Peyer's patch (tissue), 4 donors: ENCODE results near the gene SLC30A2. TPM values are rescaled to one million over a fixed set of nuclear protein-coding genes. Genes with fewer than 3 reads are reported as not detected.

Experiments
- DNase-seq, 3 donors: peaks; one replicate each; pipeline ENCODE4 v3.0.0-alpha.2; 2017 to 2019
- H3K27ac ChIP-seq, 4 donors: fragments of 200-600 bp; sonication (generic); one replicate each; pipeline ENCODE4 v1.5.1; 2016 to 2019
- H3K27me3 ChIP-seq, 2 donors: fragments of 200-600 bp; sonication (generic); one replicate each; pipeline ENCODE4 v1.5.1; 2019
- H3K36me3 ChIP-seq, 3 donors: fragments of 200-600 bp; sonication (generic); one replicate each; pipeline ENCODE4 v1.5.1; 2016 to 2019
- H3K4me1 ChIP-seq, 4 donors: fragments of 200-600 bp; sonication (generic); one replicate each; pipeline ENCODE4 v1.5.1; 2016 to 2019
- H3K4me3 ChIP-seq, 4 donors: fragments of 200-600 bp; sonication (generic); 1 replicate in 3 of 4; 2 replicates in 1 of 4; pipeline ENCODE4 v1.5.1; 2016 to 2019; ENCODE audit warnings: mild to moderate bottlenecking in 1 of 4
- H3K9me3 ChIP-seq, 4 donors: fragments of 200-600 bp; sonication (generic); one replicate each; pipeline ENCODE4 v1.5.1; 2016 to 2019; ENCODE audit warnings: mild to moderate bottlenecking in 1 of 4
- POLR2A ChIP-seq, 2 donors: fragments of 450-650 bp; IDR thresholded peaks; one replicate each; pipeline ENCODE4 v1.5.1; 2017; ENCODE audit warnings: antibody characterized with exemption in 2 of 2, mild to moderate bottlenecking in 2 of 2, moderate library complexity in 2 of 2
- total RNA-seq, 4 donors: library from RNA; depleted of rRNA; stranded (reverse); fragments of >200 nt; gene quantifications; one replicate each; pipeline ENCODE4 v1.1.0, GENCODE V29; 2016
- TF ChIP-seq, protein P1 (sequence below), 6 experiments: fragments of 450-650 bp in 4 of 6; fragments of 200-600 bp in 2 of 6; sonication (generic) in 1 of 6; IDR thresholded peaks; one replicate each; pipeline ENCODE4 v1.5.1; 2017 to 2019; ENCODE audit warnings: antibody characterized with exemption in 6 of 6, mild to moderate bottlenecking in 3 of 6, moderate library complexity in 1 of 6

SLC30A2 gene
- total RNA-seq, 4 donors from 2014 or later = 0.18 to 13.2 (median 1.7) TPM; not detected in 1

DNA sequence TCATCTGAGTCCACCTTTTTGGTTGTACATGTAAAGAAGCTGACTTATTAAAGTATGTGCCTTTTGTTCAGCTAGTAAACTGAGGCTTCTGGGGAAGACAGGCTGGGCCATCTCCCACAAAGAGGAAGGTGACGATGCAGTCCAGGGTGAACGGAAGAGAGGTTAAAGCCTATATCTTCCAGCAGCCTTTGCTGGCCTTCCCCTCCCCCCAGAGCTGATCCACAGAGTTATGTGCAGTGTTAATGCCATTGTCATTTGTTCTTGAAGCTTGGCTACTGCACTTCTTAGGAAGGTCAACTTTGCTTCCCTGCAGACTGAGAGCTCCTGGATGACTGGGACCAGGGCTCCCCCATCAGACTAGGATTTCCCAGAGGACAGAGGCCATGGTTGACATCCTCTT lies 2.2 kb downstream of the SLC30A2 start:
- no peak for DNase-seq
- peaks cover 0 to 16% (median 6%) of the 10 kb centered on the region in 4 donors for H3K4me1 ChIP-seq
- no peak overlapping the region for H3K4me3 ChIP-seq
- no peaks in the 10 kb centered on the region for H3K36me3 ChIP-seq
- no peak overlapping the region for H3K27ac ChIP-seq
- peaks cover 0 to 16% of the 10 kb centered on the region in 2 donors for H3K27me3 ChIP-seq
- no peaks in the 10 kb centered on the region for H3K9me3 ChIP-seq
- TF ChIP-seq, protein P1, sequence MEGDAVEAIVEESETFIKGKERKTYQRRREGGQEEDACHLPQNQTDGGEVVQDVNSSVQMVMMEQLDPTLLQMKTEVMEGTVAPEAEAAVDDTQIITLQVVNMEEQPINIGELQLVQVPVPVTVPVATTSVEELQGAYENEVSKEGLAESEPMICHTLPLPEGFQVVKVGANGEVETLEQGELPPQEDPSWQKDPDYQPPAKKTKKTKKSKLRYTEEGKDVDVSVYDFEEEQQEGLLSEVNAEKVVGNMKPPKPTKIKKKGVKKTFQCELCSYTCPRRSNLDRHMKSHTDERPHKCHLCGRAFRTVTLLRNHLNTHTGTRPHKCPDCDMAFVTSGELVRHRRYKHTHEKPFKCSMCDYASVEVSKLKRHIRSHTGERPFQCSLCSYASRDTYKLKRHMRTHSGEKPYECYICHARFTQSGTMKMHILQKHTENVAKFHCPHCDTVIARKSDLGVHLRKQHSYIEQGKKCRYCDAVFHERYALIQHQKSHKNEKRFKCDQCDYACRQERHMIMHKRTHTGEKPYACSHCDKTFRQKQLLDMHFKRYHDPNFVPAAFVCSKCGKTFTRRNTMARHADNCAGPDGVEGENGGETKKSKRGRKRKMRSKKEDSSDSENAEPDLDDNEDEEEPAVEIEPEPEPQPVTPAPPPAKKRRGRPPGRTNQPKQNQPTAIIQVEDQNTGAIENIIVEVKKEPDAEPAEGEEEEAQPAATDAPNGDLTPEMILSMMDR (IDR thresholded peaks at IDR 0.05) = no peak
- TF ChIP-seq POLR2A (IDR thresholded peaks at IDR 0.05) = no peak

DNA sequence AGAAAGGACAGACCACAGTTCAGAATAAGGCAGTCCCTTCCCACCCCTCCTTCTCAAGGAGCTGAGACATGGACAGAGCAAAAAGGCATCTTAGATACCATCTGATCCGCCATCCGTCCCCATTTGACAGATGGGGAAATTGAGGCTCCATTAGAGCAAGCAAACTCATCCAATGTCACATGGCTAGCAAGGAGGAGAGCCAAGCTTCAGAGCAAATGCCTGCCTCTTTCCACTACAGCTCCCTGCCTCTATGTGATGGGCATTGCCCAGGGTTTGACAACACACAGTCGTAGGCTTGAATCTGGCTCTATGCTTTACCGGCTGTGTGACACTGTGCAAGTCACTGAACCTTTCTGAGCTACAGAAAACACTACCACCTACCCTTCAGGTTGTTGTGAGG lies 3.9 kb downstream of the SLC30A2 start:
- no peak overlapping the region for H3K4me3 ChIP-seq
- no peaks in the 10 kb centered on the region for H3K36me3 ChIP-seq
- peaks cover 0 to 16% of the 10 kb centered on the region in 2 donors for H3K27me3 ChIP-seq
- peaks cover 0 to 16% (median 6%) of the 10 kb centered on the region in 4 donors for H3K4me1 ChIP-seq
- TF ChIP-seq, protein P1 (IDR thresholded peaks at IDR 0.05) = no peak
- no peak for TF ChIP-seq POLR2A (IDR thresholded peaks at IDR 0.05)
- DNase-seq = no peak
- no peak overlapping the region for H3K27ac ChIP-seq
- H3K9me3 ChIP-seq = no peaks in the 10 kb centered on the region

DNA sequence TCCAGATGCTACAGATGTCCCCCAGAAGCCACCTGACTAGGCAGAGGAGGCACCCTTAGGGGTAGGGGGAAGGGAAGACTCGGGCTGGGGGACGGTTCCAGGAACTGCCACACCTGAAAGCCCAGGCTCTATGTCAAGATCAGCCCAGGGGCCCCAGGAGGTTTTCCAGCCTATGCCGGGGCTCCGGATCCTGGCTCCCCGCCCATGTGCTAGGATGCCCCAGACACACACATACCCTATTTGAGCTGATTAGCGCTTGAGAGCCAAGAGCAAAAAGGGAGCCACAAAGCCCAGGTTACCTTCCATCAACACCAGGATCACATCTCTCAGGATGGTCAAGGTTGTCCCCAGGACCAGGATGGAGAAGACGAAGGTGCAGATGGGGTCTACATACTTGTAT lies 4.5 kb downstream of the SLC30A2 start:
- Histone ChIP-seq H3K27me3 (peaks cover 0 to 14% of the 10 kb centered on the region in 2 donors), H3K4me3 (no peak overlapping the region), H3K9me3 (no peaks in the 10 kb centered on the region), H3K27ac (no peak overlapping the region), H3K36me3 (no peaks in the 10 kb centered on the region), H3K4me1 (peaks cover 0 to 15% (median 6%) of the 10 kb centered on the region in 4 donors)
- no peak for DNase-seq
- TF ChIP-seq POLR2A (IDR thresholded peaks at IDR 0.05) = no peak
- TF ChIP-seq, protein P1 (IDR thresholded peaks at IDR 0.05) = no peak

DNA sequence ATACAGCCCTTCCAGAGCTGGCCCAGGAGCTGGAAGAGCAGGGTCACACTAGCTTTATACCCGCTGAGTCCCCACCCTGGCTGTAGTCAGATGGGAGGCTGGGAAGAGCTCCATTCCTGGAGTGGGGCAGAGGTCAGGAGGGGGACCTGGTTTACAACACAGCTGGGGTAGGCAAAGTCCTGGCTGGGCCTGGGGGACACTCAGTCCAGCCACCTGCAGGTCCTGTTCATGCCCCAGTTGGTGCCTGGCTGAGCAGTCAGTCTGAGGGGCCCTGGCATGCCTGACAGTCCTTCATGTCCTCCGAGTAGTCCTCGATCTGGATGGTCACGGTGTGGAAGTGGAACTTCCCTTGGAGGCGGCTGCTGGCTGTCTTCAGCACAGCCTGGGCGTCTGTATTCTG lies 7.0 kb downstream of the SLC30A2 start:
- no peaks in the 10 kb centered on the region for H3K36me3 ChIP-seq
- no peaks in the 10 kb centered on the region for H3K27me3 ChIP-seq
- no peak for TF ChIP-seq POLR2A (IDR thresholded peaks at IDR 0.05)
- TF ChIP-seq, protein P1 (IDR thresholded peaks at IDR 0.05) = no peak
- no peak overlapping the region for H3K4me3 ChIP-seq
- H3K4me1 ChIP-seq = peaks cover 0 to 16% (median 6%) of the 10 kb centered on the region in 4 donors
- DNase-seq = no peak
- no peak overlapping the region for H3K27ac ChIP-seq
- no peaks in the 10 kb centered on the region for H3K9me3 ChIP-seq

DNA sequence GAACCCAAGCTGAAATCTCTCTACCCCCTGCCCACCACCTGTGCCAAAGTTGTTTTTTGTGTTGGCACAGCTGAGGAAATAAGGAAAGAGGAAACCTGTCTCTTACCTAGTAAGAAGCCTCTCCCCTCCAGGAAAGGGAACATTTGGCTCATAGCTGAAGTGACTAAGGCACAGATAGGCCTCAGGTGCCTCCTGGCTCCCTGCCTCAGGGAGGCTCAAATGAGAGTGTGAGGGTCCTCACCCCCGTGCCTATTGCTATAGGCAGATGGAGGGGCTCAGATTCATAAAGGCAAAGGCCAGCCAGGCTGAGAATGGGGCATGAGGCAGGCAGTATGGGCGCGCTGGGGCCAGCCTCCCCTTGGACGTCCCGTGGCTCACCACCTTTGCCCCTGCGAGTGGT lies 7.4 kb downstream of the SLC30A2 start:
- TF ChIP-seq, protein P1 (IDR thresholded peaks at IDR 0.05) = no peak
- TF ChIP-seq POLR2A (IDR thresholded peaks at IDR 0.05) = no peak
- H3K36me3 ChIP-seq = no peaks in the 10 kb centered on the region
- DNase-seq = no peak
- no peaks in the 10 kb centered on the region for H3K9me3 ChIP-seq
- H3K27me3 ChIP-seq = no peaks in the 10 kb centered on the region
- no peak overlapping the region for H3K4me3 ChIP-seq
- peaks cover 0 to 16% (median 6%) of the 10 kb centered on the region in 4 donors for H3K4me1 ChIP-seq
- no peak overlapping the region for H3K27ac ChIP-seq

DNA sequence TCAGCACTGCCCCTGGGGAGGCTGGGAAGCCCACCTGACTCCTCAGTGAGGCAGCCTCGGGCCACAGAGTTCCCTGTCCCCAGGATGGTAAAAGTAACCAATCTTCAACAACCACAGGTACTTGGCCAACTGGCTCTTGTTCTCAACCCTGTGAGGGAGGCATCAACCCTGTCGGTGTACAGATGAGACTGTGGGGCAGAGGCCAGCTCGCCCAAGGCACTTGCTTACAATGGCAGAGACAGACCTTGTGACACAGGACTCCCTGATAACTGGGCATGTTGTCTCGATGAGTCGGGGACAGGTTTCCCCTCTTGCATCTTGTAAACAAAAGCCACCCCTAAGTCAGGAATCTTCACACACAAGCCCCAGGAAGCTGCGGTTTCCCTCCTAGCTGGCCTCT lies 8.0 kb downstream of the SLC30A2 start:
- TF ChIP-seq, protein P1 (IDR thresholded peaks at IDR 0.05) = no peak
- TF ChIP-seq POLR2A (IDR thresholded peaks at IDR 0.05) = no peak
- peaks cover 0 to 16% (median 6%) of the 10 kb centered on the region in 4 donors for H3K4me1 ChIP-seq
- H3K4me3 ChIP-seq = no peak overlapping the region
- DNase-seq = no peak
- H3K27ac ChIP-seq = no peak overlapping the region
- no peaks in the 10 kb centered on the region for H3K27me3 ChIP-seq
- no peaks in the 10 kb centered on the region for H3K9me3 ChIP-seq
- H3K36me3 ChIP-seq = no peaks in the 10 kb centered on the region
